Activated T-helper 1 cell treated with Interleukin-2 at 50 U/mL for 16 hours (primary cell): ENCODE measurements around the gene DSG1.
"Not testable (repeated sequence)": the region's sequence is repeated elsewhere in the genome, so short reads cannot be mapped to it uniquely, and the experiment has no call there.

Source experiments
- DNase-seq: peaks from one replicate; pipeline ENCODE4 v3.0.0-alpha.2; 2020; ENCODE audit warnings: low read depth

Gene DSG1

DNA sequence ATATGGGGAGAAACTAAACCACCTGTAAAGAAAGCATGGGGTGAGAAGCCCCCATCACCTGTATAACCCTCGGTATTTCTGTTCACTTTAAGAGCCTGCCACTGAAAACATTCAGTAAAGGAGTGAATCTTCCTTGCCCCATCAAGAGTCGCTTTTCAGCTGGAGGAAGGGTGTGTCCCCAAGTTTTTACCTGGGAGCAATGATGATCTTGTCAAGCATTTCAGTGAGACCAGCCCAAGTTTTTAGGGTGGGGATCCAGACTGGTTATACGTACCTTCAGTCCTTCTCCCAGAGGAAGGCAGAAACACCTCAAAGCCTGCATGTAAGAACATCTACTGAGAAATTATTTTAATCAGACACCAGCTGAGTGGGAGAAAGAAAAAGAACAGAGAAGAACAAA lies at the start of gene DSG1:
Gene DSG1 (plus strand): TSS at position 301 of the 400 bp plus-strand sequence. CDS start 141 bp downstream, outside the sequence.
- no peak for DNase-seq

DNA sequence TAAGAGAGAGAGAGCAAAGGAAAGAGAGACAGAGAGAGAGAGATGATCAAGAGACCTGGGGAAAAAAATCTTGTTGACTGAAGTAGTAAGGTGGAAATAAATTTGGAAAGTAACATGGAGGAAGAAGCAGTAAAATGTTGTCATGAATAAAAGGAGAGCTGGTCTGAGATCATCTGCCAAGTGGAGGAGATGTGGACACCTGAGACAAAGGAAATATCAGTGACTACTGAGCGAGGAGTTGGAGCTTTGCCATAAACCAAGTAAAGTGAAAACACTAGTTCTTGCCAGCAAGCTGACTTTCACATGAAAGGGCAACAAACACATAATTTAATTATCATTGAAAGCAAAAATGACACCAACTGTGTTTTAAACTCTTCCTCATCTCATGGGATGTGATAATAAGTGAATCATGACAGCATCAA lies 49.0 kb upstream of the DSG1 start:
- DNase-seq, result no peak

DNA sequence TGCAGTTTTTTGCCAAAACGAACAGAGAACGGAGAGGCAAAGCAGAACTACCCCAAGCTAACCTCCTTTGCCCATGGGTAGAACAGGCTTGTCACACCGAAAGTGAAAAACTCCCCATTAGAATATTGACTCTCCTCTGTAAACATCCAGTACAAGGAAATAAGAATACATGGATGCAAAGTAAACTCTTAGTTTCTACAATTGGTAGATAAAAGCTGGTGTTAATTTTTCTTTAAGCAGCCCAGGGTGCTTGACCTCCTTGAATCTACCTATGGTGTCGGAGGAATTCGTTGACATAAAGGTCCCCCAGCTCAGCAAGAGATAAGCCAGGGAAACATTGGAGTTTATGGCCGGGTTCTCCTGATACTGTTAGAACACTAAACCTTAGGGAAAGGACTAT lies 48.4 kb upstream of the DSG1 start:
- no peak for DNase-seq

DNA sequence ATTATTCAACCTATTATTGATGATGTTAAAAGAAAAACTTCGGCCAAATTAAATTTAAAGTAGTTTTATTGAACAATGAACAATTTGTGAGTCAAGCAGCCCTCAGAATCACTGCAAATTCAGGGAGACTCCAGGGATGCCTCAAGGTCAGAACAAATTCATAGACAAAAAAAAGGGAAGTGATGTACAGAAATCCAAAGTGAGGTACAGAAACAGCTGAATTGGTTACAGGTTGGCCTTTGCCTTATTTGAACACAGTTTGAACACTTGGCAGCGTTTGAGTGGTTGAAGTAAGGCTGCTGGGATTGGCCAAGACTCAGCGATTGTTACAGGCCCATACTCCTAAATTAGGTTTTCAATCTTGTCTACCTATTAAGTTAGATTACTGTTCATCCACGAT lies 47.4 kb upstream of the DSG1 start:
- DNase-seq, result no peak

DNA sequence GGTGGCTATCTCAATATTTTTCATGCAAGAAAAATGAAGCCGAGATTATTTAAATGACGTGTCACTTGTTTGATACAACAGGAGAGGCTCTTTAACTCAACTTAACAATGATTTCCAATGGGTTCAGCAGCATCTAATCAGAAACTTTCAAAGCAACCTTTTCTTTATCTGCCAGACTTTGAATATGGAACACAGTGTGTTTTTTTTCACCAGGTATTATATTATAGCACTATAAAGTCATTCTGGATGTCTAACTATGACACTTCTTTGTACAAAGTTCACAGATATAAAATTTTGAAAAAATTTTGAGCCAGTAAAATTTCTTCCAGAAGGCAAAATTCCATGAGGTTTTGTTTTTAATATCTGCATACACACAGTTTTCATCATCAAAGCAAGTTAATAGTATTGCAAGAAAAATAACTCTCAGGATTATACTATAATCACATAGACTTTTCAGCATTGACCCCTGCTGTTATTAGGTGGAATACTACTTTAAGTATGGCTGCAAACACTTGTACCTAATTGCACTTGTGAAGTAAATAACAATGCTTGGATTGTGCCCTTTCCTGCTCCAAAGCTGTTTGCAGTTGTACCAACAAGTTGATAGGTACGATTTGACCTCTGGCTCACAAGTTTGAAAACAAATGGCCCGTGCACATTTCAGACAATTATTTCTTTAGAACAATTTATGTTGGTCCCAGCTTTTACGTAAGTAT lies 44.0 kb upstream of the DSG1 start:
- no peak for DNase-seq

DNA sequence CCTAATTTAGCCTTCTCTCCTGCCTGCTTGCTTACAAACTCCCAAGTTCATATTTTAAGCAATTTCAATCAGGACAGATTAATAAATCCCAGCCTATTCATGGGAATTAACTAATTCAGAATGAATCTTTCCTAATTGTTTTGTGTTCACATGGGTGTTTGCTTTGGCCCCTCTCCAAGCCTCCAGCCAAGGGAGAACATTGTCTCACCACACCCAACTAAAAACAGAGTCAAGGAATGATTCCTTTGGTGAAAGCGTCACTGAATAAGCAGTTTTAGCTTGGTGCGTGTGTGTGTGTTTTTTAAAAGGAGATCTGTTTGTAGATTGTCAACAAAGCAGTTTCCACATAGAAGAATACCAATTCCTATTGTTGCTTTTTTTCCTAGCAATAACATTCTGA lies 43.0 kb upstream of the DSG1 start:
- DNase-seq, result no peak

DNA sequence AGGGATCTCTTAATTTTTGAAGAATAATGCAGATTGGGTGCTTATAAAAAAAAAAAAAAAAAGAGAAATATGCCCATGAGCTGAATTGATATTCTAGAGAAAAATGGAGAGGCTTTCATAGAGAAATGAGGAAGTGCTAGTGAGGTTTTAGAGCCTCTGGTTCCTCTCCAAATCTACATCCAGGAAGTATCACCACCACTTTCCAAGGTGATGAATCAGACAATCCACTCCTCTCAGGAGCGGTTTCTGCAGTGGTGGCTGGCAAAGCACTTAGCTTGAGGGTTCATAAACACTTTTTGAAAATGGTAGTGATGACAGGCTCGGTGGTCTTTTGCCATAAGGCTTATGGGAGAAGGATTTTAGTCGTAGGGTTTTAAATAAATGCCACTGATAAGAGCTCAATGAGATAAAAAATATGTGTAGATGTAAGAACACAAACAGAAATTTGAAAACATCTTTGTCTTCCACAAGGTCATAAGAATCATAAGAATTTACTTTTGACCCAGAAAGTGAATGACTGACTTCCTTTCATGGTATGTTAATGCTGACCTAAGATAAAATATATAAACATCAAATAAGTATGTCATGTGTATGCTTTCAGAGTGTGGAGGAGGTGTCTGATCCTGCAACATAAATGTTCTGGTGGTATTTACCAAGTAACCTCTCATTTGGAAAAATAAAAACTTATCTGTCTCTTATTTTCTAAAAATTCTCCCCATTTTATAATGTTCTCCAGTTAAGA lies 42.1 kb upstream of the DSG1 start:
- DNase-seq, result no peak

DNA sequence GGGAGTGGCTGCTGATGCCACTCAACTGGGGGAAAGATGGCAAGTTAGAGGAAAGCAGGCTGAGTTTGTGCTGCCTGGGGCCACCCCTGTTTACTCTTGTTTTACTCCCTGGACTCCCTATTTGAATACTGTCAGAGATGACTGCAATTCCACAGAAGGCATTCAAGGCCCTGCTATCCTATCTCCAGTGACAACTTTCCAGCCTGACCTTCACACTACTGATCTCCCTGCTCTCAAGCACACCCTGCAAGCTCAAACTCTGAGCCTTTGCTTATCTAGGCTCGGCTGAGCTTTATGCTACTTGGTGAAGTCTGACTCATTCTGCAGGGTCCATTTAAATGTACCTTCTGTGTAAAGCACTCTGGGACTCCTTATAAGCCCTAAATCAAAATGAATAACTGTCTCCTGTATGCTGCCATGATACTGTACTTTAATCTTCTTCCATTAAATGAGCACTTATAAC lies 39.3 kb upstream of the DSG1 start:
- DNase-seq, result no peak

DNA sequence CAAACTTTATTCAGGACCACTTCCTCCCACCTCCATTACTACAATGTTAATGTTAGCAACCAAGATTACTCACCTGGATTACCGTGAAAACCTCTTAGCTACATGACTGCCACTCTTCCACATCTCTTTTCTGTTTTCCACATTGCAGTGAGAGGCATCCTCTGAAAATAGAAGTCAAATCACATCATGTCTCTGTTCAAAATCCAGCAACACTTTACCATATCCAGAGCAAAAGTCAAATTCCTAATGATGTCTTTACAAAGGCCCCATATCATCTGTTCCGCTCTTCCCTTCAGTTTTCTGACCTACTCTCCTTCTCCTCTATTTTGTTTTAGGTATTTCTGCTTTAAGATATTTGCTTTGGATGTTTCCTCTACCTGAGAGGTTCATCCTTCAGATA lies 37.5 kb upstream of the DSG1 start:
- DNase-seq, result no peak

DNA sequence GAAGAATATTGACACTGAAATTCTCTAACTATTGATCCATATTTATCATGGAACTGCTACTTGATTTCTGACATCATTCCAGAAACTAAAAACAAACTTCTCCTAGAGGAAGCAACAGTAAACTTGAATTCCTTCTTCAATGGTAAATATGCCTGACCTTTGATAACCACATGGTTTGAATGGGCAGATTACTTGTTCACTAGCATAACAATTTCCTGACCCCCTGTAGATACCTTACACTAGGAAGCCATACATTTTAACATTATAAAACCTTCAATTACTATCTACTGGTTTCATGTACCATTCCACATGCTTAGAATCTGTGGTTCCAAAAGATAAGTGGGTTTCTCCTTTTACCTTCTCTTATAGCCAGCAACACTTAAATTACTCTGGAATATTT lies 36.5 kb upstream of the DSG1 start:
- DNase-seq, result no peak

DNA sequence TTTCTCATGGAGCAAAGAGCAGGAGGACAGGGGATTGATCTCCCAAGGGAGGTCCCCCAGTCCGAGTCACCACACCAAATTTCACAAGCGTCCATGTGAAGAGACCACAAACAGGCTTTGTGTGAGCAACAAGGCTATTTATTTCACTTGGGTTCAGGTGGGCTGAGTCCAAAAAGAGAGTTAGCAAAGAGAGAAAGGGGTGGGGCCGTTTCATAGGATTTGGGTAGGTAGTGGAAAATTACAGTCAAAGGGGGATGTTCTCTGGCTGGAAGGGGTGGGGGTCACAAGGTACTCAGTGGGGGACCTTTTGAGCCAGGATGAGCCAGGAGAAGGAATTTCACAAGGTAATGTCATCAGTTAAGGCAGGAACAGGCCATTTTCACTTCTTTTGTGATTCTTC lies 28.5 kb upstream of the DSG1 start:
- DNase-seq, result not testable (repeated sequence)

DNA sequence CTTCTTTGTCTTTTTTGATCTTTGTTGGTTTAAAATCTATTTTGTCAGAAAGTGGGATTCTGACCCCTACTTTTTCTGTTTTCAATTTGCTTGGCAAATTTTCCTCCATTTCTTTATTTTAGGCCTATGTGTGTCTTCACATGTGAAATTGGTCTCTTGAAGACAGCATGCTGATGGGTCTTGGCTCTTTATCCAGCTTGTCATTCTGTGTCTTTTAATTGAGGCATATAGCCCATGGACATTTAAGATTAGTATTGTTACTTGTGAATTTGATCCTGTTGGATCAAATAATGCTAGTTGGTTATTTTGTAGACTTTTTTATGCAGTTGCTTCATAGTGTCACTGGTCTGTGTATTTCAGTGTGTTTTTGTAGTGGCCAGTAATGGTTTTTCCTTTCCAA lies 26.3 kb upstream of the DSG1 start:
- no peak for DNase-seq

DNA sequence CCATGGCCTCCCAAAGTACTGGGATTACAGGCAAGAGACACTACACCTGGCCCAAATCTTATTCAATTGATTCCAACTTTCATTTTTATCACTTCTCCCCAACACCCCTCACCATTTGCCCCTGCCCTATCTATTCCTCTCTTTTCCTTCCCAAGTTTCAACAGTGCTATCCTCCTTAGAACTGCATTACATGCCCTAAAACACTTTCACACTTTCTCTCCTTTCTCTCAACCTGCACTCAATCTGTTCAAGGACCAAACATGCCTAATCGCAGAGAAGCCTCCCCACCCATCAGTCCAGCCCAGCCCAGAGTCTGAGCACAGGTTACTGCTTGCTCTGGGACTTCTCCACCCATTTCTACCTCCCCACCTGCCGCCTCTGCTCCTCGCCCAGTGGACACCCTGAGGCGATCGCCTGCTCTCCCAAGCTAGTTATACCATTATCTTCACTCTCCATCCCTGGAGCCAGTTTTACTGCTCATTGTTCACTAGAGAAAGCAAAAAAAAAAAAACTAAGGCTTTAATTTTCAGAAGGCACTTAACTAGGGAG lies 23.7 kb upstream of the DSG1 start:
- DNase-seq, result no peak

DNA sequence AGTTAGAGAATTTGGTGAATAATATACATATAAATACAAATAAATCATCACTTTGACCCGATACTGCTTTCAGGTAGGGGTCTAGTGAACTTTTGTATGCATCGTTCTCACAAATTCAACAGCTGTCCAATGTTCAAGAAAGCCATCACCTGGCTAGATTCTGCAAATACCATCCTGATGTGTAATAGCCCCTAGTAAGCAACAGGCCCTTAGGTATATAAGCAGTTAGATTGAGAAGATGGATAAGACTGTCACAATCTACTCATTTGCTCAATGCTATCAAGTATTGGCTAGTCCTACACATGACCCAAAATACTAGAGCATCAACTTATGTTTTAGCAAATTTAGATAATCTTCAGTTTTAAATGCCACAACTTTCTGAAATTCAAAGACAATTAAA lies 20.7 kb upstream of the DSG1 start:
- no peak for DNase-seq

DNA sequence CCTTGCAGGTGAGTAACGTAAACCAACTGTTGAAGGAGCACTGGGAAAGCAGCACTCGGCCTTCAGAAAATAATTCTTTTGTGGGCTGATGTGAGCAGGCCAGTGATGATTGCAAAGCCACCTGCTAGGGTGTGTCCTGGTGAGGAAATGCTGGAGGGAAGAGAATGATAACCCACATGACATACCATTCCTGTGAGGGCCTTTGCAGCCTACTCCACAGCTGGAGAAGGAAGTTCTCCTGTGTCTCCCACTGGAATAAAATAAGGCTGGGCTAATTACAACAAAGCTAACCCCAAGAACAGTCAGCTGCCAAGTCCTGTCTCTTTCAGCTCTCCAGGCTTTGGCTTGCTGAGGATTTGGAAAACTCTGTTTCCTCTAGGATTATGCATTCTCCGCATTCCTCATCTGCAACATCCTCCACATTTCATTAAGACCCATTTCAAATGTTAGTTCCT lies 16.7 kb upstream of the DSG1 start:
- DNase-seq, result no peak

DNA sequence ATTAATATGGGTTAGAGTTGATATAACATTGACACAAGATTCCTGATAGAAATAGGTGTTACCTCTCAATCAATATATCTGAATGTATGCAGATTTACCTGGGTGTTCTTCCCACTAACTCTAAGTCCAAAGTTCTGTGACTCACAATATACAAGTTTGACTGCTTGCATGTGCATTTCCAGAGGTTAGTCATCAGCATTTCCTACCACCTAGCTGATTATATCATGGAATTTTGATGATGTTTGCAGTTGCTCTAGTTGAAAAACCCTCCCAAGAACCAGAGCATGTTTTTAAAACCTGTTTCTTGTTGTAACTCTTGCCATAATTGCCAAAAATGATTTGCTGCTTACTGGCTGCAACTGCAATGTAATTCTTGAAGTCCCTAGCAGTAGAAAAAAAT lies 15.0 kb upstream of the DSG1 start:
- no peak for DNase-seq

DNA sequence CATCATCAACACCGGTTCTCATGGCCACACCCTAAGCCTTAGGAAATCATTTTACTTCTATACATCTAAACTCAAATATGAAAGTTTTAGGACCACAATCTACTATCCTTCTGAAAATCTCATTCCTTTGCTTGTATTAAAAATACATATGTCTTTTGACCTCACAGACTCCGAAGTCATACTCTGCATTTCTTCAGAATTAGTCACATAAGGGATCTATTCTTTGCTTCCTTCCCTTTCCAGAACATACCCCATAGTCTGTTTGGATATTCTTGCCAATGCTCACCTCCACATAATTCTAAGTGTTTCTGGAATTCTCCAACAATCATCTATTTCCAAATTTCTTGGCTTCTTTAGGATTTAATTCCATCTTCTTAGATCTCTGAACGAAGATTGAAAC lies 14.2 kb upstream of the DSG1 start:
- no peak for DNase-seq

DNA sequence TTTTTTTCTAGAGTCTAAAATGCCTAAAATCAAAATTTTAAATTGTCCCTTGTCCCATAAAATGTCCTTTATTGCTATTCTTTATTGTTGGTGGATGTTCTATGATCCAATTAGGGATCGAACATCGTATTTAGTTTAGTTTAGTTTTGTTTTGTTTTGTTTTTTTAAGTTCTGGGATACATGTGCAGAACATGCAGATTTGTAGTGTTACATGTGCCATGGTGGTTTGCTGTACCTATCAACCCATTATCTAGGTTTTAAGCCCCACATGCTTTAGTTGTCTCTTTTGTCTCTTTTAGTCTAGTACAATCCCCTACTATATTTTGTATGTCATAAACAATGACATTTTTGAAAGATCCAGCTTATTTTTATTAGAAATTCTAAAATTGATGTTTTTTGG lies 8.8 kb upstream of the DSG1 start:
- DNase-seq, result no peak

DNA sequence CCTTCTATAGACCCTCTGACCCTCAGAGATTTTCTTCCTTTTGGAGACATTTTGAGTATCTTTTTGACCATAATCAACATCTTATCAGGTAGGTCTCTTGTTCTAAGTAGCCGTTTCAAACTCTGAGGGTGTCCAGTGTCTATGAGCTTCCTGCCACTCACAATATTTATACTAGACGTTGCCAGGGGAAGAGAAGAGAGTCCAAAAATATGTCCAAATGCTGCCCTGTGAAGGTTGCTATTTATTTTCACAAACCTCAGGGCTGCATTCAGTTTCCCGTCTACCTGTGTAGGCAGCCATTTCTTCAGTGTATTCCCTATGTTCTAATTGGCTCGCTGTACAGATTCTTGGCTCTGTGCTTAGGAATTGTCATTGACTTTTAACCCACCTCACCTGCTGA lies 986 bp upstream of the DSG1 start:
- no peak for DNase-seq

DNA sequence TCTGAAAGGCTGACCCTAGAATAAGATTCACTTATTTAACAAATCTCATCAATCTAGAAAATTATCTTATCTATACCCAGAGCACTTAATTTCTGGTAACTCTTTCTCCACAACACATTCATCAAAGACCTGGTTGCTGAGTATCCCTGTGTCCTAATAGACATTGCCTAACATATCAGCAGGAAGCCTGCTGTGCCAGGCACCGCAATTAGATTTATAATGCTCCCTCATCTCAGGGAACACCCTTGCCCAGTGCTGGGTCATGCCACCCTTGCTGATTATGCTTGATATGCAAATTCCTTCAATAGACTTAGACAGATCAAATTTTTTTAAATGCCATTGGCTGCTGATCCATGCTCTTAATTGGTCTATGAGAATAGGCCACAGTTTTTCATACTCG lies 3.8 kb downstream of the DSG1 start:
- no peak for DNase-seq

DNA sequence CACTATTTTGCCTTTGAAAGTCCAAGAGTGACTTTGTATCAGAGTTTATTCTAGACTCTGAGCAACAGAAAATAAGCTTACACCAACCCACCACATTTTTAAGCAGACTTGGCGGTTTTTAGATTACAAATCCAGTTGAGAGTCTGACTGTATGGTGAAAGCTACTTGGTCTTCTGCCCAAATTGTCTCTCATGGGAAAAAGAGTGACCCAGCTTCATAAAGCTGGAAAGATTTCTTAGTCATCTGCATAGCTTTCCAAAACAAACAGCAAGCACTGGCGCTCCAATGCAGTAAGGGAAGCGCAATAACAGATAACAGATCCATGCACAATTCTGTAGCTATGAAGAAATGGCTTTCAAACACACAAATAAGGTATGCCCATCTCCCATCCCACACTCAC lies 7.1 kb downstream of the DSG1 start:
- no peak for DNase-seq

DNA sequence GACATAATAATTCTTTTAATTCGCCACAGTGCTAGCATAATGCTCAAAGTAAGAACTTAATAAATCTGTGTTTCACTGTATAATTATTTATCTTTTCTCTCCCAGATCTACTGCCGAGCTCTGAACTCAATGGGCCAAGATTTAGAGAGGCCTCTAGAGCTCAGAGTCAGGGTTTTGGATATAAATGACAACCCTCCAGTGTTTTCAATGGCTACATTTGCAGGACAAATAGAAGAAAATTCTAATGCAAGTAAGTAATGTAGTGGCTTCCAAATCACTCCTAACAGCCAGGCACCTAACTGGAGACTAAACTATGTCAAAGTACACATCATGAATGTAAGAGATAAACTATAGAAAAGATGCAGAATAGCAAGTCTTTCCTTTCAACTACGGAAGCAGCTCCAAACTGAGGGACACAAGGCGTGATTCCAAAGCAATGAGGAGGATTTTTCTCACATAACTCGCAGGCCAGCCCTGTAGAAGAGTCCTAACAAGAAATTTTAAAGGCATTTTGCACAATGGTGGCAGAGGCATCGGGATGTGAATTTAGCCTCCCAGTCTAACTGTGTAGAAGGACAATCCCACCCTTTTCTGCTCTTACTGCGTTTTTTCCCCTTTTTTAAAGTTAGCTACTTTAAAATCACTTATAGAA lies 12.0 kb downstream of the DSG1 start:
- DNase-seq, result no peak

DNA sequence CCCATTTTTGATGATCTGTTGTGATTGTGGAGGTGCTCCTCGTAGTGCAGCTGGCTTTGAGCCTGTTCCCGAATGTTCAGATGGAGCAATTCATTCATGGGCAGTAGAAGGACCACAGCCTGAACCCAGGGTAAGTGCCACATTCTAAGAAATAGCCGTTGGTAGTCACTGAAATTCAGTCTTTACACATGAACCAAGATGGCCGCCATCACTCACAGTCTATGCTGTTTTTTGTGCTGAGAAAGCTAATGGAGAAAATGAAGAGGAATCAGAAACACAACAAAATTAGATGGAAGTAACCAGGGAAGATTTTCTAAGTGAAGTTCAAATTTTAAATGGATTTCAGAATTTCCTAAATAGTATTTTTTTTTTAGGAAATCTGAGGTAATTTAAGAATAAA lies 25.5 kb downstream of the DSG1 start:
- no peak for DNase-seq
